ENCODE measurements around the gene RAB3GAP2. TPM values are rescaled to one million over a fixed set of nuclear protein-coding genes. Genes with fewer than 3 reads are reported as not detected.
A peak's percentile ranks its signal among the peaks of the same experiment; 100 is the strongest.

The RAB3GAP2 gene, protein sequence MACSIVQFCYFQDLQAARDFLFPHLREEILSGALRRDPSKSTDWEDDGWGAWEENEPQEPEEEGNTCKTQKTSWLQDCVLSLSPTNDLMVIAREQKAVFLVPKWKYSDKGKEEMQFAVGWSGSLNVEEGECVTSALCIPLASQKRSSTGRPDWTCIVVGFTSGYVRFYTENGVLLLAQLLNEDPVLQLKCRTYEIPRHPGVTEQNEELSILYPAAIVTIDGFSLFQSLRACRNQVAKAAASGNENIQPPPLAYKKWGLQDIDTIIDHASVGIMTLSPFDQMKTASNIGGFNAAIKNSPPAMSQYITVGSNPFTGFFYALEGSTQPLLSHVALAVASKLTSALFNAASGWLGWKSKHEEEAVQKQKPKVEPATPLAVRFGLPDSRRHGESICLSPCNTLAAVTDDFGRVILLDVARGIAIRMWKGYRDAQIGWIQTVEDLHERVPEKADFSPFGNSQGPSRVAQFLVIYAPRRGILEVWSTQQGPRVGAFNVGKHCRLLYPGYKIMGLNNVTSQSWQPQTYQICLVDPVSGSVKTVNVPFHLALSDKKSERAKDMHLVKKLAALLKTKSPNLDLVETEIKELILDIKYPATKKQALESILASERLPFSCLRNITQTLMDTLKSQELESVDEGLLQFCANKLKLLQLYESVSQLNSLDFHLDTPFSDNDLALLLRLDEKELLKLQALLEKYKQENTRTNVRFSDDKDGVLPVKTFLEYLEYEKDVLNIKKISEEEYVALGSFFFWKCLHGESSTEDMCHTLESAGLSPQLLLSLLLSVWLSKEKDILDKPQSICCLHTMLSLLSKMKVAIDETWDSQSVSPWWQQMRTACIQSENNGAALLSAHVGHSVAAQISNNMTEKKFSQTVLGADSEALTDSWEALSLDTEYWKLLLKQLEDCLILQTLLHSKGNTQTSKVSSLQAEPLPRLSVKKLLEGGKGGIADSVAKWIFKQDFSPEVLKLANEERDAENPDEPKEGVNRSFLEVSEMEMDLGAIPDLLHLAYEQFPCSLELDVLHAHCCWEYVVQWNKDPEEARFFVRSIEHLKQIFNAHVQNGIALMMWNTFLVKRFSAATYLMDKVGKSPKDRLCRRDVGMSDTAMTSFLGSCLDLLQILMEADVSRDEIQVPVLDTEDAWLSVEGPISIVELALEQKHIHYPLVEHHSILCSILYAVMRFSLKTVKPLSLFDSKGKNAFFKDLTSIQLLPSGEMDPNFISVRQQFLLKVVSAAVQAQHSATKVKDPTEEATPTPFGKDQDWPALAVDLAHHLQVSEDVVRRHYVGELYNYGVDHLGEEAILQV (N-terminal part only)
- 10 to 100 TPM in 1 of 4 donors, 1 to 10 TPM in 3; 3.5 to 24.8 (median 7.7) TPM for polyA plus RNA-seq
- long read RNA-seq, donor 1 = 0 reads
- long read RNA-seq, donor 2 = 0 reads
- long read RNA-seq, donor 3, partial matches to known transcripts = 7 of 8 reads
- long read RNA-seq, donor 3, other reads (novel, unspliced or antisense) = 0 of 8 reads
- long read RNA-seq, donor 4 = 0 reads
- long read RNA-seq, donor 5 = 0 reads
- long read RNA-seq, donor 6, partial matches to known transcripts = 0 of 1 reads
- long read RNA-seq, donor 6, other reads (novel, unspliced or antisense) = 0 of 1 reads
- long read RNA-seq, donor 7 = 0 reads
- long read RNA-seq, donor 8 = 0 reads
- long read RNA-seq, donor 9 = 0 reads
- long read RNA-seq, donor 10, partial matches to known transcripts = 0 of 1 reads
- long read RNA-seq, donor 10, other reads (novel, unspliced or antisense) = 0 of 1 reads

DNA sequence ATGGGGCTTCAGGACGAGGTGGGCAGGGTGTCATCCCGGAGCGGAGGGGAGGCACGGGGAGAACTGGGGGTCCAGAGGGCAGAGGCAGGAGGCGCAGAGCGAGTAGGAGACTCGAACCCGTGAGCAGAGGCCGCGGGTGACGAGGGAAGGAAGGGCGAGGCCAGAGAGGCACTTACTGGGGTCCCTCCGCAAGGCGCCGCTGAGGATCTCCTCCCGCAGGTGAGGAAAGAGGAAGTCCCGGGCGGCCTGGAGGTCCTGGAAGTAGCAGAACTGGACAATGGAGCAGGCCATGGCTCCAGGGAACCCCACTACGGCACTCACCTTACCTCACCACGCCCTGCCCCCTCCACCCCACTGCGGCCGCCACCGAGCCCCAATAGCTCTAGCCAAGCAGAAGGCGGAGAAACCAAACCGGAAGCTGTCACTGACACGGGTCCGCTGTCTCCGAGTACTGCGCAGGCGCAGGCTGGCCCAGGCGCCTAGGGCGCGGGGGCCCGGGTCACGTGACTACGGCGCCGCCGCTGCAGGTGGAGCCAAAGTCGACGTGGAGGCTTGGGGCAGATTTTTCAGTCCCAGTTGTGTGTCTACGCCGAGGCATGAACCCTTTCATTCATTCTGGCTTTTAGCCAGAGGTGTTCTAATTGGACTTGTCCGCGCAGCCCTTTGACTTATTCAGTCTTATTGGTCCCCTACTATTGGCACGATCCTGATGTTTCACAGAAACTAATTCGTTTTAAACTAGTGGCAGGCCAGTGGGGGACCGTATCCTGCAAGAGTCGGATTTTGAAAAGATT is at the start of gene RAB3GAP2:
Gene RAB3GAP2 (minus strand): TSS at position 407 of the 794 bp plus-strand sequence. CDS start 116 bp downstream, at position 291.
- WGBS, 3 donors = 0 to 1% (median 0%) methylated on average over 39 to 49 of the region's 49 CpGs

DNA sequence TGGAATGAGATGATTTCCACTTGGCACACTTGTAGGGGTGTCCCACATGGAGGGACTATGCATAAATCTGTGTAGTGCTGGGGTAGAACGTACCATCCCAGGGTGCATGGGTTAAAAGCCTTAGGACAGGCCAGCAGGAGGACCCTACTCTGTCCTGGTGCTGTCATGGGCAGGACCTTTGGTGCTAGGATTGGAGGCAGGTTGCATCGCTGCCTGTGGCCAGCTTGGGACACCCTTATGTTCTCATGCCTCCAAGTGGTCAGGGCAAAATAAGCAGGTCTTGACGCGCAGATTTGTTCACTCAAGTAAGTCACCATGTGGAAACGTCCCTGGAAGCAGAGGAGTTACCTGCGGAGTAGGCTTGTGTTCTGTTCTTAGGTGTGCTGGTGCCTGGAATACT is 49.5 kb upstream of the RAB3GAP2 start:
- WGBS, 3 donors = 87 to 91% (median 90%) methylated on average over 6 of the region's 6 CpGs
- no peak for DNase-seq
- H3K9me3 ChIP-seq (ENCODE audit: control insufficient read depth in 2 of 2, insufficient read depth in 1 of 2, low read depth in 1 of 2, low read length in 1 of 2) = no peaks in the 10 kb centered on the region

More for the DNA sequence above, at the start of gene RAB3GAP2:
- Histone ChIP-seq H3K27me3 (ENCODE audit: control insufficient read depth in 3 of 3, insufficient read depth in 3 of 3, low read length in 3 of 3) (no peaks in the 10 kb centered on the region), H3K27ac (ENCODE audit: low read depth in 1 of 3, low read length in 2 of 3) (peak within 1 kb of the TSS; percentile 86 to 93 (median 92)), H3K4me1 (ENCODE audit: control insufficient read depth in 3 of 3, insufficient read depth in 2 of 3, low read depth in 1 of 3, low read length in 2 of 3) (peaks cover 7 to 21% (median 9%) of the 10 kb centered on the region in 3 donors), H3K4me3 (ENCODE audit: low read depth in 1 of 3, low read length in 3 of 3) (peak within 1 kb of the TSS; percentile 81 to 96 (median 95)), H3K9me3 (ENCODE audit: control insufficient read depth in 2 of 2, insufficient read depth in 1 of 2, low read depth in 1 of 2, low read length in 1 of 2) (no peaks in the 10 kb centered on the region), H3K36me3 (ENCODE audit: control insufficient read depth in 3 of 3, insufficient read depth in 2 of 3, low read depth in 1 of 3, low read length in 3 of 3) (peaks cover 0 to 5% (median 0%) of the 10 kb centered on the region in 3 donors)
- FAIRE-seq (no peak), DNase-seq (peak; percentile 98 to 99)

DNA sequence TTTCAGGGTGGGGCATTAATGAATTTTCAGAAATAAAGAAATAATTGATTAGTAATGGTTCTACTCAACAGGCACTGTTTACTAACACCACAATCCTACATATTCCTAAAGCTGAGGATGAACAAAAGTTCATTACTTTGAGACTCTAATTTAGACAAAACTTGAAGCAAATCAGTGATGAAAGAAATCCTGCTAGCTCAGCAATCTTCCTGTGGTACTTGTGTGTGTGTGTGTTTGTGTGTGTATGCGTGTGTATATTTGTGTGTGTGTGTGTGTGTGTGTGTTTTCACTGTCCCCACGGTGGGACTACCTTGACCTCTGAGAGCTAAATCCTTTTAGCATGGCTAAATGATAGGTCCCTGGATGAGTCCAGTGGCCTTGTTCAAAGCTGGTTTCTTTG is 48.5 kb upstream of the RAB3GAP2 start:
- H3K36me3 ChIP-seq (ENCODE audit: control insufficient read depth in 3 of 3, insufficient read depth in 2 of 3, low read depth in 1 of 3, low read length in 3 of 3) = no peaks in the 10 kb centered on the region
- DNase-seq (no peak), FAIRE-seq (no peak)
- H3K9me3 ChIP-seq (ENCODE audit: control insufficient read depth in 2 of 2, insufficient read depth in 1 of 2, low read depth in 1 of 2, low read length in 1 of 2) = no peaks in the 10 kb centered on the region
- WGBS, 3 donors = 67 to 84% (median 77%) methylated on average over 2 of the region's 2 CpGs
- no peaks in the 10 kb centered on the region for H3K4me1 ChIP-seq (ENCODE audit: control insufficient read depth in 3 of 3, insufficient read depth in 2 of 3, low read depth in 1 of 3, low read length in 2 of 3)
- H3K27me3 ChIP-seq (ENCODE audit: control insufficient read depth in 3 of 3, insufficient read depth in 3 of 3, low read length in 3 of 3) = no peaks in the 10 kb centered on the region
- no peak overlapping the region for H3K4me3 ChIP-seq (ENCODE audit: low read depth in 1 of 3, low read length in 3 of 3)
- no peak overlapping the region for H3K27ac ChIP-seq (ENCODE audit: low read depth in 1 of 3, low read length in 2 of 3)

More for the DNA sequence above, 49.5 kb upstream of the RAB3GAP2 start:
- H3K4me1 ChIP-seq (ENCODE audit: control insufficient read depth in 3 of 3, insufficient read depth in 2 of 3, low read depth in 1 of 3, low read length in 2 of 3) = no peaks in the 10 kb centered on the region
- FAIRE-seq = no peak
- no peak overlapping the region for H3K27ac ChIP-seq (ENCODE audit: low read depth in 1 of 3, low read length in 2 of 3)
- no peaks in the 10 kb centered on the region for H3K27me3 ChIP-seq (ENCODE audit: control insufficient read depth in 3 of 3, insufficient read depth in 3 of 3, low read length in 3 of 3)
- H3K4me3 ChIP-seq (ENCODE audit: low read depth in 1 of 3, low read length in 3 of 3) = no peak overlapping the region
- no peaks in the 10 kb centered on the region for H3K36me3 ChIP-seq (ENCODE audit: control insufficient read depth in 3 of 3, insufficient read depth in 2 of 3, low read depth in 1 of 3, low read length in 3 of 3)

DNA sequence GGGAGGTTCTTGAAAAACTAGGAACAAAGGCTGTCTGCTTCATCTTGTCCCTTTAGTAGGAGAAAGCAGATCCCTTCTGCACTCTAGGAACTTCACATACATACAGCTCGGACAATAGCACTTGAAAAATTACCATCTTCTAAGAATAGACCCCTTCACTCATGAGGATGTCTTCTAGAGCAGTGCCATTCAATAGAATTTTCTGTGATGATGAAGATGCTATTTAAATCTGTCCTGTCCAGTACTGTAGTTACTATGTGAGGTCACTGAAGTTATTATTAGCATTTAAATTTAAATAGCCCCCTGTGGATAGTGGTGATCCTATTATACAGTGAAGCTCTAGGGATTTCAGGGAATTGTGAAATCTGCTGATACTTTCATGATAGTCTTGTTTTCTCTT is 46.4 kb upstream of the RAB3GAP2 start:
- Histone ChIP-seq H3K36me3 (ENCODE audit: control insufficient read depth in 3 of 3, insufficient read depth in 2 of 3, low read depth in 1 of 3, low read length in 3 of 3) (no peaks in the 10 kb centered on the region), H3K4me3 (ENCODE audit: low read depth in 1 of 3, low read length in 3 of 3) (no peak overlapping the region)

DNA sequence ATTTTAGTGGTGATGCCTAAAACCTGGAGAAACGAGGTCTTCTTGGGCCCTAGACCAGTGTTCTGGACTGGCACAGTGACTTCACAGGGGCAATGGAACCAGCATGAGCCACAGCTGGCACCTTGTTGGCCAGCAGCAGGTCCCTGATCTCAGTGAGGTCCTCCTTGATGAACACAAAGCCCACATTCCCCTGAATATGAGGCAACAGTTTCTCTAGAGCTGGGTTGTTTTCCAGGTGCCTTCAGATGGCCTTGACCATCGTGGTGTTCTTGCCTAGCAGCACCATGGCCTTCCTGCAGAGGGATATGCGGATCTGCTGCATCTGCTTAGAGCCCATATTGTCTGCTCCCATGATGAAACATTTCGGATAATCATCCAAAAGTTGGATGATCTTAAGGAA is 44.9 kb upstream of the RAB3GAP2 start:
- WGBS, 3 donors = 45 to 56% (median 51%) methylated on average over 4 of the region's 4 CpGs
- FAIRE-seq = no peak
- H3K4me1 ChIP-seq (ENCODE audit: control insufficient read depth in 3 of 3, insufficient read depth in 2 of 3, low read depth in 1 of 3, low read length in 2 of 3) = no peaks in the 10 kb centered on the region
- DNase-seq = no peak
- H3K27me3 ChIP-seq (ENCODE audit: control insufficient read depth in 3 of 3, insufficient read depth in 3 of 3, low read length in 3 of 3) = no peaks in the 10 kb centered on the region
- no peaks in the 10 kb centered on the region for H3K9me3 ChIP-seq (ENCODE audit: control insufficient read depth in 2 of 2, insufficient read depth in 1 of 2, low read depth in 1 of 2, low read length in 1 of 2)
- H3K36me3 ChIP-seq (ENCODE audit: control insufficient read depth in 3 of 3, insufficient read depth in 2 of 3, low read depth in 1 of 3, low read length in 3 of 3) = no peaks in the 10 kb centered on the region
- H3K27ac ChIP-seq (ENCODE audit: low read depth in 1 of 3, low read length in 2 of 3) = no peak overlapping the region
- no peak overlapping the region for H3K4me3 ChIP-seq (ENCODE audit: low read depth in 1 of 3, low read length in 3 of 3)

More for the DNA sequence above, 46.4 kb upstream of the RAB3GAP2 start:
- H3K27me3 ChIP-seq (ENCODE audit: control insufficient read depth in 3 of 3, insufficient read depth in 3 of 3, low read length in 3 of 3) = no peaks in the 10 kb centered on the region
- no peak for FAIRE-seq
- no peaks in the 10 kb centered on the region for H3K9me3 ChIP-seq (ENCODE audit: control insufficient read depth in 2 of 2, insufficient read depth in 1 of 2, low read depth in 1 of 2, low read length in 1 of 2)
- no peak overlapping the region for H3K27ac ChIP-seq (ENCODE audit: low read depth in 1 of 3, low read length in 2 of 3)
- DNase-seq = no peak
- 80 to 86% (median 85%) methylated on average over 1 of the region's 1 CpG for WGBS, 3 donors
- H3K4me1 ChIP-seq (ENCODE audit: control insufficient read depth in 3 of 3, insufficient read depth in 2 of 3, low read depth in 1 of 3, low read length in 2 of 3) = no peaks in the 10 kb centered on the region

DNA sequence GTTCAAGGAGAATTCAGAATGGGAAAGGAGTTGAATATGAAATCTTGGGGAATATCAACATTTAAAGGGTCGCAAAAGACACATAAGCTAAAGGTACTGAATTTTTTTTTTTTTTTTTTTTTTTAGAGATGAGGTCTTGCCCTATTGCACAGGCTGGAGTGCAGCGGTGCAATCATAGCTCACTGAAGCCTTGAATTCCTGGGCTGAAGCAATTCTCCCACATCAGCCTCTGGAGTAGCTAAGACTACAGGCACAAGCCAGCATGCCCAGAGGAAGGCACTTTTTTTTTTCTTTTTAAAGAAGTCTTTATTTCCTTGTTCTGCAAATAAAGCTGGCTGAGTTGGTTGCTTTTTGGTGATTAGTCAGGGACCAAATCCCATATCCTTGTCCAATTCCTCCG is 44.1 kb upstream of the RAB3GAP2 start:
- no peaks in the 10 kb centered on the region for H3K27me3 ChIP-seq (ENCODE audit: control insufficient read depth in 3 of 3, insufficient read depth in 3 of 3, low read length in 3 of 3)
- no peak for DNase-seq

More for the DNA sequence above, 44.1 kb upstream of the RAB3GAP2 start:
- H3K4me1 ChIP-seq (ENCODE audit: control insufficient read depth in 3 of 3, insufficient read depth in 2 of 3, low read depth in 1 of 3, low read length in 2 of 3) = no peaks in the 10 kb centered on the region
- no peak overlapping the region for H3K4me3 ChIP-seq (ENCODE audit: low read depth in 1 of 3, low read length in 3 of 3)
- no peak overlapping the region for H3K27ac ChIP-seq (ENCODE audit: low read depth in 1 of 3, low read length in 2 of 3)
- FAIRE-seq = no peak
- no peaks in the 10 kb centered on the region for H3K36me3 ChIP-seq (ENCODE audit: control insufficient read depth in 3 of 3, insufficient read depth in 2 of 3, low read depth in 1 of 3, low read length in 3 of 3)
- 84 to 91% (median 87%) methylated on average over 3 of the region's 3 CpGs for WGBS, 3 donors
- H3K9me3 ChIP-seq (ENCODE audit: control insufficient read depth in 2 of 2, insufficient read depth in 1 of 2, low read depth in 1 of 2, low read length in 1 of 2) = no peaks in the 10 kb centered on the region
